GOT3 (cell line): ENCODE data around the gene MAP7D2.
A peak's percentile ranks its signal among the peaks of the same experiment; 100 is the strongest.
"Not testable (repeated sequence)": the region's sequence is repeated elsewhere in the genome, so short reads cannot be mapped to it uniquely, and the experiment has no call there.

ENCODE experiments used
- DNase-seq: peaks from one replicate; lab custom pipeline; 2025; ENCODE audit warnings: mixed read lengths; lab: John Stamatoyannopoulos, UW

MAP7D2 gene

DNA sequence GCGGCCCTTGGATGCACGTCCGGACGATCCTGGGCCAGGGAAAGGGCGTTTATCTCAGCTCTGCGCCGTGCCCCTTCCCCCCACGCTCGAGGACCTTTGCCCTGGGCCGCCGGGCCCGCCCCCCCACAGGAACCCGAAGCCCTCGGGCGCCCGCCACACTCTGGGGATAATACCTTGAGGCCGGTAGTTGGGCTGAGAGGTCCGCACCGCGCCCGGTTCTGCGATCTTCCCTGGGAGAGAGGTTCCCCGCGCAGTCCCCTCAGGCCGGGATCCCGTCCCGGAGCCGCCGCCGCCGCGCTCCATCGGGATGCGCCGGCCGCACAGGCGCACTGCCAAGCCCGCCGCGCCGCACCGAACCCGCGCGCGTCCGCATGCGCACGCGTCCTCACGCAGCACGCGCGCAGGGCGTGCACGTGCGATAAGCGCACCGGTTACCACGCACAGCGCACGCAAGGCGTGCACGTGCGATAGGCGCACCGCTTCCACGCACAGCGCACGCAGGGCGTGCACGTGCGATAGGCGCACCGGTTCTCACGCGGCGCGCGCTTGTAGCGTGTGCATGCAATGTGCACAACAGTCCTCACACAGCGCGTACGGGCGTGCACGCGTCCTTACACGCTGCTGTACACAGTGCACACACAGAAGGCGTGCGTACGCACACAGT is at the start of gene MAP7D2:
Gene MAP7D2, minus strand, starts transcription at position 331 of the 664 bp plus-strand sequence. Its CDS starts 28 bp downstream, at position 303.
- no peak for DNase-seq

DNA sequence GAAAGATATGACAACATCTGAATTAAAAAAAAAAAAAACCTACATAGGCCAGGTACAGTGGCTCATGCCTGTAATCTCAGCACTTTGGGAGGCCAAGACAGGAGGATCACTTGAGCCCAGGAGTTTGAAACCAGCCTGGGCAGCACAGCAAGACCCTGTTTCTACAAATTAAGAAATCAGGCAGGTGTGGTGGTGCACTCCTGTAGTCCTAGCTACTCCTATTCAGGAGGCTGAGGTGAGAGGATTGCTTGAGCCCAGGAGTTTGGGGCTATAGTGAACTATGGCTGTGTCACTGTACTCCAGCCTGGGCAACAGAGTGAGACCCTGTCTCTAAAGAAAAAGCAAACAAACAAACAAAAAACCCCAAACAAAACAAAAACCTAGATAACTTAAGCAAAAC is 45.8 kb upstream of the MAP7D2 start:
- DNase-seq, result not testable (repeated sequence)

DNA sequence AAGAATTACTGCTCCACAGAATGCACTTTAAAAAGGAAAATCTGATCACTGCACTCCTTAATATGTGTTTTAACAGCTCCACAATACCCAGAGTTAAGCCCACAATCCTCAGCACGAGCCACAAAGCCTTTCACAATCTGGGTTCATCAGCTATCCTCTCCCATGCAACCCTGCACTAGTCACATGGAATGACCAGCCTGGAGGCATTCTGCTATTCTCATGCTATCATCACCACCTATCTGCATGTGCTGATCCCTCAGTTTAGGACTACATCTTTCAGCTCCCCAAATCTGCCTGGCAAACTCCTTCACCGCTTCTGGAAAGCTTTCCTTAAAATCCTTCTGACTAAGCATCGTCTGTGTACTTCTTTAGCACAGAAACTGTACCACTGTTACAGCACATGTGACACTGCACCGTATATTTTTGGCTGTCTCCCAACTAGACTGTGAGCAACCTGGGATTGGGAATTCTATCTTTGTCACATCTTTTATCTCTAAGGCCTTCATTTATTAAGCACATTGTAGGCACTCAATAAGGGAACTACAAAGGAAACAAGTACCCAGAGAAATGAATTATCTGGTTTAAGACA is 43.2 kb upstream of the MAP7D2 start:
- DNase-seq, result no peak

DNA sequence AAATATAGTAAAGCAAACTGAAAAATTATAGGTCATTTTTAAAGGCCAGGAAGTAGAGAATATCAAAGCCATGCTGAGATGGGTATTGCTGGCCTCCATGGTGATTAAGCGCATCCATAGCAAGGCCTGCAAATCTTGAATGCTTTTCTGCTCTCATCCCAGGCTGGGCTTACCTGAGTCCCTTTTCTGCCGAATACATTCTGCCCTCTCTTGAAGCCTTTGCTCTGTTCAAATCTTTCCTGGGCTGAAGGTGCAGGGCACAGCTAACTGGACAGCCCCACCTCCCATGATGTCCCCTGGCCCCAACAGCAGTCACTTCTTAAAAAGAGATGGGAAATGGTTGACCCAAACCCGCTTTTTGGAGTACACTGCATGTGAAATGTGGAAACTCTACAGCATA is 35.0 kb upstream of the MAP7D2 start:
- DNase-seq, result no peak

DNA sequence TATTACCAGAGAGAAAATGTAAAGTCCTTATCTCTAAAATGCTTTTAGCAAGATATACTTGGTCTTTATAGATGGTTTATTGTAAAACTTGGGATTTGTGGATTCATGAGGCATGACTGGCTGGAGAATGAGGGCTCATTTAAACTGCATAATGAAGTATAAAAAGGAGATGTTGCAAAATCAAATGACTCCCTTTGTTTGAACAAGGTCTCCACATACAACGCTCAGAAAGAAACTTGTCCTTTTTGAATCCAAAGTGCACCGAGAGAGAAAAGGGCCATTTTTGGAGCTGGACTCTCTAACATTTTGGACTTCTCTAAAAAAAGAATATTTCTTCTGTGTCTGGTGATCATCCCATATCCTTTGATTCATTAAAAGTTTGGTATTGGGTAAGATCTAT is 32.6 kb upstream of the MAP7D2 start:
- no peak for DNase-seq

DNA sequence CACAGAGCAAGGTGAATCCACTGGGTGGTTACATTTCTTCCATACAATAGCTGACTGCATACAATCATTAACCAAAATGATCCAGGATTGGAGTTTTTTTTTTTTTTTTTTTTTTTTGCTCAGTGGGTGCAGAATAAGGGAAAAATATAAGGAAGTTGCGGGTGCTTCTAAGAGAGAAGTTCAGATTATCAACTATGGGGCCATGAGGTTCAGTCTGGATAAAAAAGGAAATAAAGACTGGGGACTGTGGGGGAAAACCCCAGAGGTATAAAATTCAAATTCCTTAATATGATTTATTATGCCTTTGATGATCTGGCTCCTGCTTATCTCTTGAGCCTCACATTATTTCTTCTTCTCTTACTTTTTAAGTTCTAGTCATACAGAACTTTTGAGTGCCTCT is 30.9 kb upstream of the MAP7D2 start:
- no peak for DNase-seq

DNA sequence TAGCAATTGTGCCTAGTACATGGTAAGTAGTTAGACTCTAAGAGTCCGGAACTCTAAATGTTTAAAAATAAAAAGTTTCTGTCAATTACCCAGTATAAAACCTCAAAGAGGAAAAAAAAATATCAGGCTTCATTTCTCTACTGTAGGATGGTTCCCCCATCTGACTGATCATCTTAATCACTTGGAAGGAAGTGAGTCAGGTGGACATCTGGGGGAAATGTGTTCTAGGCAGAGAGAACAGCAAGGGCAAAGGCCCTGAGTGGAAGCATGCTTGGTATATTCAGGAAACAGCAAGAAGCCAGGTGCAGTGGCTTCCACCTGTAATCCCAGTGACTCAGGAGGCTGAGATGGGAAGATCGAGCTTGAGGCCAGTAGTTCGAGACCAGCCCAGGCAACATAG is 27.8 kb upstream of the MAP7D2 start:
- DNase-seq, result no peak

DNA sequence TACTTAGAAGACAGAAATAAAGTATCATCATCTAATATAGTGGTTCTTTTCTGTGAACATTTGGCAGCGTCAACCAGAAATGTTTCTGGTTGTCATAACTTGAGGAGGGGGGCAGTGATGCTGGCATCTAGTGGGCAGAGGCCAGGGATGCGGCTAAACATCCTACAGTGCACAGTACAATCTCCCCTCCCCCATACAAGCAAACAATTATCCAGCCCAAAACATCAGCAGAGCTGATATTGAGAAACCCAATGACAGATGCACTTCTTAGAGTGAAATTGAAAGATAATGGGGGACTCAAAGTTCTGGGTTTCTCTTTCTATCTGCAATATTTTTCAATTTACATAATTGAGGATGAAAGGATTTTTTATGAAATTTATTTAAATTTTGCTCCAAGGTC is 26.9 kb upstream of the MAP7D2 start:
- DNase-seq, result no peak

DNA sequence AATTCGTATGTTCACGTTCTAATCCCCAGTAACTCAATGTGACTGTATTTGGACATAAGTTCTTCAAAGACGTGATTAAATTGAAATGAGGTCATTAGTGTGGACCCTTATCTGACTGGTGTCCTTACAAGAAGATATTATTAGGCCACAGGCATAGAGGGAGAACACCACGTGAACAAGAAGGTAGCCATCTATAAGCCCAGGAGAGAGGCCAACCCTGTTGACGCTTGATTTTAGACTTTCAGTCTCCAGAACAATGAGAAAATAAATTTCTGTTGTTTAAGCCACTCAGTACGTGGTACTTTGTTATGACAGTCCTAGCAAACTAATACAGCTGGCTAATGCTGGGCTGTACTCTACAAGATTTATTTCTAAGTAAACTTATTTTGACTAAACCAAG is 26.4 kb upstream of the MAP7D2 start:
- no peak for DNase-seq

DNA sequence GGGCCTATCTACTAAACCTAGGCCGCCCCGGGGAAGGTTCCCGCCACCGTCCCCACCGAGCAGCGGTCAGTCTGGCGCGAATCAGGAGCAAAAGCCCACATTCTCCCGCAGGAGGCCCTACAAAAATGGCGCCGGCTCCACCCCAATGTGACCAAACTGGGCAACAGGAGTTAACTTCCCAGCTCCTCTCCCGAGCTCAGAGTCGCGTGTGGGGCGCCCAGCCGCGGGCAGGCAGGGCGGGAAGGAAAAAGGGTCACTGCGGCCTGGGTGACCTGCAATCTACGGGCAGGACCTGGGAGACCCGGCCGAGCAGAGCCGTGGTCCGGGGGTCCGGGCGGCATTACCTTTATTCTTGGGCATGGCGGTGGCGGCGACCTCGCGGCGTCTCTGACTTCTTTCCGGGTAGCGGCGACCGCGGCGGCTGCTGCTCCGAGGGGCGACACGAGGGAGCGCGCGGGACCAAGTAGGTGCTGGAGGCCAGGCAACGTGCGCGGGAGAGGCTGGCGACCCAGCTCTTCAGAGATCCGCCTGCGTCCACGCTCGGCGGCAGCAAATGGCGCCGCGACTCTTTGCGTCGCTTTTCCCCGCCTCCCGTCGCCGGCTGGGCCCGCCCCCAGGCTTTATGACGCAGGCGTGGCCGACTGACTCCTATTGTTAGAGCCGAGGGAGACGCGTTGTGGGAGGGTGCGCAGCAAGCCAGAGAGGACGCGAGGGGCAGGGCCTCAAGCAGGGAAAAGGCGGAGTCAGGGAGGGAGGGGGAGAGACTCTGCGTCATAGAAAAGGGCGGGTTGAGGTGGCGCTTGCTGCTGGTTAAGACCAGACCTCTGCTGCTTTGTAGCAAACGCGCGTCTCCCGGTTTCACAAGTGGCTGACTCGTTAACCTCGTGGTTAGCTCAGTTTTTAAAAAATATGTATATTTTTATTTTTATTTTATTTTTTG is 24.8 kb upstream of the MAP7D2 start, which contains the start of gene EIF1AX:
Gene EIF1AX, minus strand, starts transcription at position 558 of the 940 bp plus-strand sequence. Its CDS starts 198 bp downstream, at position 360.
- peak; percentile 93 for DNase-seq

DNA sequence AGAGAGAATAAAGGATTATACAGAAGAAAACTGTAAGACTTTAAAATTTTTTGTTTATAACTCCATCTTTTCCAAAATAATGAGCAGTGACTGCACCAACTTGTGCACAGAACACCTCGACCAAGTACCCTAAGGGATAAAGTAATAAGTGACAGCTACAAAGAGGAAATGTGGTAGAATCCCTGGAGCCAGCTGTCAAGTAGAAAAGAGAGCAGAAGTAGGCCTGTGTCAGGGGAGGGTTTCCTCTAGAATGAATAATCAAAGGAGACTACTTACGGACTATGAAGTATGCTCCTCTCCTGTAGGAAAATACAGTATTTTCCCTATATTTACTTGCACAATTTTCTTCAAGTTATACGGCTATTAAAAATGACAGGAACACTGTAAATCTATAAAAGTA is 23.7 kb upstream of the MAP7D2 start:
- no peak for DNase-seq

DNA sequence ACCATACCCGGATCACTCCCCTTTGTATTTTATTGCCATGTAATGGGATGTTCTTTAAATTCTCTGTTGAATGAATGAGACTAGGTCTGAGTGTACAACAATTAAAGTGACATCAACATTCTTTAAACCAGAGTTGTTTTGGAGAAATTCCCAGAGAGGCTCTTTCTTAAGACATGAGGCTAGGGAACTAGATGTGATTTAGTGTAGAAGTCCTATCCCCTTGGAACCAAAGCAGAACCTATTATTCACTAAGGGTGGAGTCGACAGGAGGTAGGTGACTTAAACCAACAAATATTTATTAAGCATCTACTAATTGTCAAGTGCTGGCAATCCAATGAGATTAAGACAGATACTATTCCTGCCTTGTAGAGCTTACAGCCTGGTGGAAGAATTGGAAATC is 23.3 kb upstream of the MAP7D2 start:
- DNase-seq, result no peak

DNA sequence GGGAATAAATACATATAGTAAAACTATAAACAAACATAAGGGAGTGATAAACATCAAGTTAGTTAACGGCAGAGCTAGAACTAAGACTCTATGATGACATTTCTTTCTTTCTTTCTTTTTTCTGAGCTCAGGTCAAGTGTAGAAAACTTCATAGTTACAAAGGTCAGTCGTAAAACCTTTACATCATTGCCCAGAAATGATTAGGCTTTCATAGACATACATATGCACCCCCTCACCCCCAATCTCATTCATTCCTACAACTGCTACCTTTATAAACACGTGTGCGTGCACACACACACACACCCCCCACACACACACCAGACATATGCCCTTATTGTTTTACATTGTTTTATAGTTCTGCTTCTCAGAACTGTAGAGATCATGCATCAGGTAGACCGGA is 19.2 kb upstream of the MAP7D2 start:
- DNase-seq, result no peak

DNA sequence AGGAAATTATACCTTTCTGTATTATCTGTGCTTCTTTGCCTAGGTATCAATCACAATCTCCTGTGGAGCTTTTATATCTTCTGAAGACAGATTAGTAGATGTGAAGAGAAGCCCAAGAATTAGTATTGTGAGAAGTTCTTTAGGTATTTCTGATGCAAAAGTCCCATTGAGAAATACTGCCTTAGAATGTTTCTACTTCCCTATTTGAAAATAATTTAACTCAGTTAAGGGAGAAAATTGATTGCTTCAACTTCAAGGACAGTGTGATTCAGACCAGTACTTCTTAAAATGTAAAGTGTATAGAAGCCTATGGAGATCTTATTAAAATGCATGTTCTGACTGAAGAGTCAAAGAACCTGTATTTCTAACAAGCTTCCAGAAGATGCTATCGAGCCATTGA is 16.0 kb upstream of the MAP7D2 start:
- DNase-seq, result no peak

DNA sequence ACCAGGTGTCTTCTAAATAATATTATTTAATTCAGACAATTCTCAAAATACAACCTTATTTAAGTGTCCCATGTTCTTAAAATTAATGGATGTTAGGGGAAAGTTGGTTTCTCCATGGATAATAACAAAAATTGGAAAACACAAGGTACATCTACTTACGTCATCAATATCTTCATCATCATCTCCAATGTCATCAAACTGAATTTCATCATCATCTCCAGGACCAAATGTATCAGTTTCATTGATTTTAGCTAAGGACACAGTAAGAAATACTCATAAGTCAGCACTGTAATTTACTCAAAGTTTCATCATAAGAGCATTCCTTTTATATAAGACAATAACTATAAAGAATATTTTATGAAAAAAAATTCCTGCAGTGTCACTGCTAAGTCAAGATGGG is 13.7 kb upstream of the MAP7D2 start:
- no peak for DNase-seq

DNA sequence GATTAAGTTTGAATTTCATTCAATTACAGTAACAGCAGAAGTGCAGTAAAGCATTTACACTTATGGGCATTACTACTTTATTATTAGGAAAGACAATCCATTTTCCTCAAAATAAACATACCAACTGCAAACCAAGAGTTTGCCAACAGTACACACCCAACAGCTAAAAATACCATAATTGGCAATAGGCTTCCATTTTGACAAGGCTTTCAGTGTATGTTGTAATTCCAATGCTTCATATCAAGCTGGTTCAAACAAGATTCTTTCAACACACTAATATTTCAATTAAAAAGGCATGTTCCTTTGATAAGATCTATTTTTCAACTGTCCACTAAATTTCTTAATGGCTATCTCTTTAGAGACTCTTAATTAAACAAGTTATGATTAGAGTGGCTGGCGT is 12.8 kb upstream of the MAP7D2 start:
- DNase-seq, result no peak

DNA sequence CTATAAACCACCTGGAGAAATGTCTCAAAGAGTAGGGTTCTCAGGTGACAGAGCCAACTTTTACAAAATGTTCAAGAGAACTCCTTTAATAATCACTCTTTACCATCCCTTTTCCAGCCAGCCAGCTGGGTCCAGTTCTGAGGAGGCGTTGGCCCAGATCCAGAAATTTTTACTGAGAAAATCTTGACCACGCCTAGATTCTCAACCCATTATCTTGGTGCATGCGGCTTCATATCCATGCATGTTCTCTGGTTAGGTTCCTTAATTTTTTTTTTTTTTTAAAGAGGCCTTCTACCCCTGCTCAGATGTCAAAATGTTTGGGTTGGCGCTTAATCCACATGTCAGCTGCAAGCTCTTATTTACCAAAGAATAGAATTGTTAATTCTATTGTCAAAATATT is 12.0 kb upstream of the MAP7D2 start:
- DNase-seq, result no peak

DNA sequence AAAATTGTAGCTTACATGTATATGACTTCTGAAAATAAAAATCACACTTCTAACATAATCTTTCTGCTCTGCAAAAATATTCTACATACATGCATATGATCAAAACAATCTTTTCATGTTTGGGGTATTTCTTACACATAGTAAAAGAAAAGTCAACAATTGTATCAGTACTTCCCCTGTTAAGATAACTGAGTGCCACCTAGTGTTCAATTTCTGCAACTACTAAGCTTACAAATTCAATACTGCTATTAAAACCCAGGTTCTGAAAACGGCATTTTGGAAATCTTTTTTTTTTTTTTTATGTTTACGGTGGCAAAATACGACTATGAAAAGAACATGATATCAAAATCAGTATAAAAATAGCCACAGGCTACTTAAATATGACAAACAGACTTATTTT is 10.7 kb upstream of the MAP7D2 start:
- DNase-seq, result not testable (repeated sequence)

DNA sequence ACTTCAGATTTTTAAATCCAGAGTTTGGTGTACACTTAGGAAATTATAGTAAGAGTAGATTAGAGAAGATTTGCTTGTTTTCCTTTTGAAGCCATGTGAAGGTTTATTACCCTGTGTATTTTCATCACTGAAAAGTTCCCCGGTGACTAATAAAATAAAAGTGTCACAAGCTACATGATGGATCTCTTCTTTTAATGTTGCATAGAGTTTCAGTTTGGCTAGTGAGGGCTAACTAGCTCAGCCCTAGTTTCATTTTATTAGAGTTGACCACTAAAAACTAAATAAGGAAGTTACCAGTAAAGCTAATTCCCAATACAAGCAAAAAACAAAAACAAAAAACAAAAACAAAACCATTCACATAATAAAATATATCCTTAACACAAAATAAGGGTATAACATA is 10.1 kb upstream of the MAP7D2 start:
- DNase-seq, result not testable (repeated sequence)

DNA sequence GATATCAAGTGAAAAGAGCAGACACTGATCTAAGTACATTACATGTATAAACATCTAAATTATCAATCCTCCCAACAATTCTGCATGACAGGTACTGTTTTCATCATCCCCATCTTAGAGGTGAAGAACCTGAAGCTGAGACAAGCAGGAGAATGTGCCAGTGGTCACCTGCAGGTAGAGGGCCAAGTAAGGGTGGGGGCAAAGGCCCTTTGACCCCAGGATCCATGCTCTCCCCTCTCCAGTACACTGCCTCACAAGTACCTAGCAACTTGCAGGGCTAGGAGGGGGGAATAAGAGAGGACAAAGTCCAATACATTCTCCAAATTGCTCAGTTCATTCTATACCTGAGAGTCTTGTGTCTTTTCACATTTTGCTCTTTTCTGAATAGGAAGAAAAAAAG is 8.3 kb upstream of the MAP7D2 start:
- DNase-seq, result no peak

DNA sequence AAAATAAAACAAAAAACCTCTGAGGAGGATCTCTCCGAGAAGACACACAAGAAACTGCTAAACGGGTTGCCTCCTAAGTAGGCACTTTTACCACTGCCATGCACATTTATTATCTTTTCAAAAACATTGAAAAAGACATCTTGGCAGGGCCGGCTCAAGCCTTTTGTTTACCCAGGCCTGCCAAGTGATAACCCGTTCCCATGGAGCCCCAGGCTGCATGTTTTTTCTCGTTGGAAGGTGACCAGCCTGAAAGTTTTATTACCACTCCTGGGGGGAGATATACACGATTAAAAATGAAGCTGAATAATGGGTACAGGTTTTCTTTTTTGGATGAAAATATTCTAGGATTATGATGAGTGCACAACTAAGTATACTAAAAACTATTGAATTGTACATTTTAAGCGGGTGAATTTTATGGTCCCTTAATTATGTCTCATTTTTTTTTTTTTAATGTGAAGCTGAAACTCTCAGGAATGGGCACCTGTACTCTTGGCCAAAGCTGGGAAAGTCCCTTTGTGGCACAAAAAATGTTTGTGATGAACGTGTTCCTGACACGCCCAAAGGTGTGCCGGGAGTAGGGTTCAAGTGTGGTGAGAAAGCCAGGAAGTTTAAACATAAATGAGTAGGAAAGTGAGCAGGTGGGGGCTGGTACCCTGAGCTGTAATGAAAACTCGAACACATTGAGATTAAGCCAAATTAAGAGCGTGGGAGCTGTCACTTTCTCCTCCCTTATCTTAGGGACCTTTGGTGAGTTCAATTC is 1.5 kb upstream of the MAP7D2 start:
- no peak for DNase-seq

DNA sequence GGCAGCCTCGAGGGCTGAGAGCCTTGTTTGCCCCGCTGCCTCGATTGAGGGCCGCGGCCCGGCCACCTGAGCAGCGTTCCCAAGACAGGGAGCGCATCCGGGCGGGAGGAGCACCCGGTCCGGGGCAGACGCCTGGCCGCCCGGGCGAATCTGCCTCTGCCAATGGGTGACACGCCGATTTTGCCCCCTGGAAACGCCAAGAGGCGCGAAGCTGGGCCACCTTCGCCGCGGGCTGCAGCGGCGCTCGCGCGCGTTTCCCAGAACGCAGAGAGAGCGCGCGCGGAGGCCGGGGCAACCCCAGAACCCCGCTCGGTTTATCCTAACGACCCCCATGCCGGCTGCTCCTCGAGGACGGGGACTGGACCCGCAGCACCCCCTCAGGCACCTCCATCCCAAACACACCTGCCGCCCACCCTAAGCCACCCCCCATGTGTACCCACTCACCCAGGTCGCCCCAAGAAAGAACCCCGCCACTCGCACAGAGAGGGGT is 575 bp downstream of the MAP7D2 start:
- DNase-seq, result no peak
